Occipital lobe (tissue), 2 donors: ENCODE measurements around the gene PRKG1. TPM values are rescaled to one million over a fixed set of nuclear protein-coding genes. Genes with fewer than 3 reads are reported as not detected.
"Not testable (repeated sequence)": the region's sequence is repeated elsewhere in the genome, so short reads cannot be mapped to it uniquely, and the experiment has no call there.

Source experiments
- DNase-seq: peaks from one replicate; lab custom pipeline; 2025; lab: John Stamatoyannopoulos, UW
- total RNA-seq: library from RNA; depleted of rRNA; stranded (reverse); fragments of >200 nt; gene quantifications from one replicate; pipeline ENCODE4 v1.2.3, GENCODE V29; 2014

Gene PRKG1
- total RNA-seq, 1 donor from 2014 or later: 24.2 TPM

DNA sequence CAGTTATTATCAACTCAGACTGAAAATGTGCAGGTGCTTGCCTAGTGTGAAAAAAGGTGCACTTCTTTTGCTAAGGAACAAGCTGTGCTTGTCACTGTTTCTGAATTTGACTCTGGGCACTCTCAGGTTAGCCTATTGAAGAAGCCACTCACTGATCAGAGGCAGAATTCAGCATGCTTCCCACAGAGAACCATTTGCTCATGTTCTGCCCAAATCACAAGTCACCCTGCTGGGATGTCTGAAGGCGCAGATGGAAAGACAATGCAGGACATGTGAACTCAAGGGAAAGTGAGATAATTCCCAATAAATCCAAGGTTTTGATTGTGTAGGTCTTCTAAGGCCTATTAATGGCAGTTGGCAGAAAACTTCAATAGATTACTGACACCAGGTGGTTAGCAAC is 672.9 kb downstream of the PRKG1 start:
- no peak for DNase-seq

DNA sequence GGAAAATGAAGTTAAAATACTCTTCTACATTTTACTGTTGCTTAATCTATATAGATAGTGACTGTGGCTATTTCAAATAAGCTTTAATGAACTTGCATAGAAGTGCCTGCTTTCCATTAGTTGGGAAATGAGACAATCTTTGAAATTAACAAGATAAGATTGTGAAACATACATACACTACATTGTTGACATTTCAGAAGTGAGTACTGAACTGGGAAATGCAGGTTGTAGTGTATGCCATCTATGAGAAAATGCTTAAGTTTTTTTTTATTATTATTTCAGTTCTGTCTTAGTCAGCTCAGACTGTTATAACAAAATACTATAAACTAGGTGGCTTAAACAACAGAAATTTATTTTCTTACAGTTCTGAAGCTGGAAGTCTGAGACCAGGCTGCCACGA is 674.7 kb downstream of the PRKG1 start:
- DNase-seq: no peak

DNA sequence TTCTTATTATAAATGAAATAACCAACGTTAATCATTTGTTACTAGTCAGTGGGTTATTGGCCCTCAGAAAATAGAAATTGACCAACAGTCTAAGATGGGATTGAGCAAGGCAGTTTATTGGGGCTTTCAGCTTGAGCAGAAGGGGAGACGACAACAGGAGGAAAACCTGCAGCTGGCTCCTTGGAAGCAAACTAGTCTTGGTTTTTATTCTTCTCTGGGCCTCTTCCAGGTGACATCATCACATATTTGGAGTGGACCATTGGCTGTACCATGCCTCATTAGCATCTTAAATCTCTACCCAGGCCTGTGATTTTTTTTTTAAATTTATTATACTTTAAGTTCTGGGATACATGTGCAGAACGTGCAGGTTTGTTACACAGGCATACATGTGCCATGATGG is 684.1 kb downstream of the PRKG1 start:
- DNase-seq: no peak

DNA sequence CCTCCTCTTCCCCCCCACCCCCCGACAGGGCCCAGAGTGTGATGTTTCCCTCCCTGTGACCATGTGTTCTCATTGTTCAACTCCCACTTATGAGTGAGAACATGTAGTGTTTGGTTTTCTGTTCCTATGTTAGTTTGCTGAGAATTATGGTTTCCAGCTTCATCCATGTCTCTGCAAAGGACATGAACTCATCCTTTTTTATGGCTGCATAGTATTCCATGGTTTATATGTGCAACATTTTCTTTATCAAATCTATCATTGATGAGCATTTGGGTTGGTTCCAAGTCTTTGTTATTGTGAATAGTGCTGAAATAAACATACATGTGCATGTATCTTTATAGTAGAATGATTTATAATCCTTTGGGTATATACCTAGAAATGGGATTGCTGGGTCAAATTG is 684.6 kb downstream of the PRKG1 start:
- DNase-seq: not testable (repeated sequence)

DNA sequence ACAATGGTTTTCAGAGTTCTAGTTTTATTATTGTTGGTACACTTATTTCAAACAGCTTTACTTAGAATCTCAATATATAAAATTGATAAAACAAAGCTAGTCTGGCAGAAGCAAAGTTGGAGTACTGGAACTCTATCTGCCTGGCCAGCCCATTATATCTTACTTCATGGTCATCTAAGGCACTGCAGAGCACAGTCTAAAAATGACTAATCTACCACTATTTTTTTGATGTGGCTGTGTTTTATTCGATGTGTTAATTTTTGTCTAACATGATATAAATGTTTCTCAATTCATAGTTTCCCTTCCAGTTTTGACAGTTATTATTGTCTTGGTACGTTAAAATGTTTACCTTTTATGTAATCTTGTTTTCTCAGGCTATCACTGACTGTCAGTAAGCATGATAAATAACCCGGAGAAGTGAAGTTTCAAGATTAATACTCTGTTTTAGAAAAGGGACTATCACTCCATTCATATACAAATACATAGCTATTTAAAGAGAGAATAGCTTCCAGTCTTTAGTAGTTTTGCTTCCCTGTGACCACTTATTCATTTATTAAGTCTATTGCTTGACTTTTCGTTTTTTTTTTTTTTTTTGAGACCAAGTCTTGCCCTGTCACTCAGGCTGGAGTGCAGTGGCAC is 685.7 kb downstream of the PRKG1 start:
- DNase-seq: no peak

DNA sequence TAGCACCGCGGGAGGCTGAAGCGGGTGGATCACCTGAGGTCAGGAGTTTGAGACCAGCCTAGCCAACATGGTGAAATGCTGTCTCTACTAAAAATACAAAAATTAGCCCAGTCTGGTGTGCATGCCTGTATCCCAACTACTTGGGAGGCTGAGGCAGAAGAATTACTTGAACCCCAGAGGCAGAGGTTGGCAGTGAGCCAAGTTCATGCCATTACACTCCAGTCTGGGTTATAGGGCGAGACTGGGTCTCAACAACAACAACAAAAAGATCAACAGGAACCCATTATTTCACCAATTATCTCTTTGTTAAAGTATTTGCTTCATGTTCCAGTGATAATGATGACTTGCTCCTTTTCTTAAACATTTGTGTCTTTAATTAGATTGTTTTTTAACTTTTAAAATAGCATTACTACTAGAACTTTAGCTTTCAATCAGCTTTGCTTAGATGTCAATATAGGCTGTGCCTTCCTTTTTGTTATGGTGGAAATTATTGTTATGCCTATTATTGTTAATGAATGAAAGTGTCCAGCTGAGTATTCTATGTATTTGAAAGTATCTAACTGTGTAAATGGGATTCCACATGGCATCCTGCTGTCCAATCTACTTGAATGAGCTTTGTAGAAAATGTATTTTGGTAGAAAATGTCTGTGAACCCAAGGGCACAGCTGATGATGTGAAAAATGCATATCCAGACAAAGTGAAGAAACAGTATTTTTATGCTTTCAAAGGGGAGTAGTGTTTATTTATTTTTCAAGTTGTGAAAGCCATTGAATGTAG is 686.8 kb downstream of the PRKG1 start:
- DNase-seq: no peak

DNA sequence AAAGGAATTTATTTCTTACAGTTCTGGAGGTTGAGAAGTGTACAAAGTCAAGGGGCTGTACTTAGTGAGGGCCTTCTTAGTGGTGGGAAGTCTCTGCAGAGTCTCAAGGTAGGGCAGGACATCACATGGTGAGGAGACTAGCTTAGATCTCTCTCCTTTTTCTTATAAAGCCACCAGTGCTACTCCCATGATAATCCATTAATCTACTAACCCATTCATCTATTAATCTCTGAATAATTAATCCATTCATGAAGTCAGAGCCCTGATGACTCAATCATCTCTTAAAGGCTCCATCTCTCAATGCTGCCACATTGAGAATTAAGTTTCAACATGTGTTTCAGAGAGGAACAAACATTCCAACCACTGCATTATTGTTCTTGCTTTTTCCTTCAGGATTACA is 689.5 kb downstream of the PRKG1 start:
- DNase-seq: no peak

DNA sequence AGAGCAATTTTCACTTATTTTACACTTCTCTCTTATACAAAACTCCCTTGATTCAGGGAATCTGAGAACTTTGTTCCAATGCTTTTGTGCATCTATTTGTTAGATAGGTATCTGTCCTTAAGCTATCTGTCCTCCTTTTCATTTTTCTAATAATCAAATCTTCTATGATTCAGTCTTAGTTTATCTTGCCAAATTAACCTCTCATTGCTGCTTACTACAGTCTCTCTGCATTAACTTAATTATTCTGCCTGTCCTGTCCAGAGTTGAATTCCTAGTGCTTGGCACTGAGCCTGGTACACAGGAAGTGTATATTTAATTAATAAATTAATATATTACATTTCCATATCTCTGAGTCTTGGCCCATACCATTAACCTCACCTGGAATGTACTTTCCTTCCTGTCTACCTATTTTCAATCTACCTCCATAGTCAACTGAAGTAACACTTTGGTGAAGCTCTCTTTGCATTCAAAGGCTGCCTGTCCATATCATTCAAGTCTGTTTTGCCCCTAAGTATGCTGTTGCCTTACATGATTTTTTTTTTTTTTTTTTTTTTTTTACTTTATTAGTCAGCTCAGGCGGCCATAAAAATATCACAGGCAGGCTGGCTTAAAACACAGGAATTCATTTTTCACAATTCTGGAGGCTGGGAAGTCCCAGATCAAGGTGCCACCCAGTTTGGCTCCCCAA is 691.1 kb downstream of the PRKG1 start:
- DNase-seq: no peak

DNA sequence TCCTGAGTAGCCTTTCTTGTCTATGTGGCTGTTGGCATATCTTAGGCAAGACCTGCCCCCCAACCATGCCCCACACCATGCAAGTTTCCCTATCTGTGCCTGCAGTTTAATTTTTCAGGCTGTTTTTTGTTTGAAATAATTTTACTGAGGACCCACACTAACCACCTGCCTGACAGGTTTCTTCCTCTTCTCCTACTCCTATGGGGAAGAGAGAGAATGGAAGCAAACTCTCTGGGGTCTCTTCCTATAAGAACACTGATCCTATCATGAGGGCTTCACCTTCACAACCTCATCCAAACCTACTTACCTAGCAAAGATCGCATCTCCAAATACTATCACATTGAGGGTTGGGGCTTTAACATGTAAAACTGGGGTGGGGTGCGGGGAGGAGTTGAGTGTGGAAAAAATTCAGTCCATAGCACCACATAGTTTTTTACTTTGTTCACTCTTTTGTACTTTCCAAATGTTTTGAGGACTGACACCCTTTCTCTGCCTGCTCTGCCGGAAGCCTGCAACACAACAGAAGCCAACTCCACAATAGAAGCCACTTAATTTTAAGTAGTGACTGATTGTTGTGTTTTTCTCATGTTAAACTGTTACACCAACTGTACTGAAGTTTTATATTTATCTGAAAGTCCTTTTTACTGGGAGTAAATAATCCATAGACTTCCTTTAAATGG is 692.3 kb downstream of the PRKG1 start:
- DNase-seq: no peak

DNA sequence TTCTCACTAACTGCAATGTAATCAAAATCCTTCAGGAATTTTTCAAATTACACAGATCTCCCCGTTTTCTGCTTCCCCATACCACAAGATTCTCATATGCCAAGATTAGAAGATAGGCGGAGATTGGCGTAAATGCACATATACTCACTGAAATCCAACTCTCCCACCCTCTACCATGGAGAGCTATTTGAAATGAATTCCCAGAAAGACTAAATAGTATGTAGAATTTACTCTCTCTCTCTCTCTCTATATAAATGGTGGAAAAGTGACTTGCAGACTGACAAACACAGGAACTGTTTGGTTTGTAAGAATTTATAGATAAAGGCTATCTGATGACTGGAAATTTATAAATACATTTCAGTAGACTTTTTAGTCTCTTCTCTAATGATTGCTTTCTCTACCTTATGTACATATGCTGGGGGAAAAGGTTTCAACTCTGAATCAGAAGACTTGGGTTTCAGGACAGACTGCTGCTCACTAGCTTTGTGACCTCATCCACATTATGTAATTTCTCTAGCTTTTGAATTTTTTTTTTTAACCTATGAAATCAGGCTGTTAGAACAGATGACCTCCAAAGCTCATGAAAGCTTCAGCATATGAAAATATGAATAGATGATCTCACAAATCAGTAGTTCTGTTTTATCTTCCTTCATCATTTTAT is 692.9 kb downstream of the PRKG1 start:
- no peak for DNase-seq

DNA sequence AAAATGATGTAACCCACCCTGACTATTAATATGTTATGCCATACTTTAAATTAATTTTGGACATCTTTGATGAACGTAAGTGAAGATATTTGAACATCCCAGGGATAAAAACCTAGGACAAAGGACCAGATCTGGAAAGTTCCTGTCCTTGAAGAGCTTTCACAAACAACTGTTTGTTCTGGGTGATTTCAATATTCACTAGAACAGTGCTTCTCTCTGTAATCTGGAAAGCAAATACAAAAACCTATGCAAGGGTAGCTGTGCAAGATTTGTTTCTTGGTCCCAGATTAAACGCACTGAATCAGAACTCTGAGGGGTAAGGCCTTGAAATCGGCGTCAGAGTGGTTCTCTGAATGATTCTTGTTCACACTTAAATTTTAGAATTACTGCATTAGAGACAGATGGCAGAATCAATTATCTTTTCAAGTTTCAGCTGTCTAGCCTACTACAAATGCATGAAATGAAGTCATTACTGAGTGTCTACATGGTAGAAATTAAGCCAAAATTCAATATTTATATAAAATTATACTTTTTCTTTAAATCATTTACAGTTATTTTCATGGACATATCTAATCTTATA is 694.7 kb downstream of the PRKG1 start:
- no peak for DNase-seq

DNA sequence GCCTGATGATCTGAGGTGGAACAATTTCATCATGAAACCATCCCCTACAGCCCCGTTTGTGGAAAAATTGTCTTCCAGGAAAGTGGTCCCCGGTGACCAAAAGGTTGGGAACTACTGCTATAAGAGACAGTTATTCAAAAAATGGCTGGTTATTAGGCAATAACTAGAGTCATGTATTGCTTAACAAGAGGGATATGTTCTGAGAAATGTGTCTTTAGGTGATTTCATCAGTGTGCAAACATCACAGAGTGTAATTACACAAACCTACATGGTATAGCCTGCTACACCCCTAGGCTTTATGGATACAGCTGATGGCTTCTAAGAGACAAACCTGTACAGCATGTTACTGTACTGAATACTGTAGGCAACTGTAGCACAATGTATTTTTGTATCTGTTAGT is 696.4 kb downstream of the PRKG1 start:
- DNase-seq: no peak

DNA sequence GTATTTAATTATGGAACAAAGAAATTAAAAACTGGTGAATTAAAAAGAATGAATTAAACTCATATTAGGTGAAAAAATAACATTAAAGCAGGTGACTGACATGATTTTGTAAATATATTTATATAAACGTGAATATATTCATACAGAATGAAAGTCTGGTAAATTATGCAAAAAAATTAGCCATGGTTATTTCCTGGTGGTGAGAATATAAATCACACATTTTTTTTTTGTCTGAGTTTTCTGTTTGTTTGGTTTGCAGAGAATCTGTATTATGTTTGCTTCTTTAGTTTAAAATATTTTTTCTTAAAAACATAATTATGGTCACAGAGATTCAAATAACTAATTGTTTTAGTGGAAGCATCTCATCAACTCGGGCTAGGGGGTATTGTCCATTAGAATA is 698.1 kb downstream of the PRKG1 start:
- no peak for DNase-seq

DNA sequence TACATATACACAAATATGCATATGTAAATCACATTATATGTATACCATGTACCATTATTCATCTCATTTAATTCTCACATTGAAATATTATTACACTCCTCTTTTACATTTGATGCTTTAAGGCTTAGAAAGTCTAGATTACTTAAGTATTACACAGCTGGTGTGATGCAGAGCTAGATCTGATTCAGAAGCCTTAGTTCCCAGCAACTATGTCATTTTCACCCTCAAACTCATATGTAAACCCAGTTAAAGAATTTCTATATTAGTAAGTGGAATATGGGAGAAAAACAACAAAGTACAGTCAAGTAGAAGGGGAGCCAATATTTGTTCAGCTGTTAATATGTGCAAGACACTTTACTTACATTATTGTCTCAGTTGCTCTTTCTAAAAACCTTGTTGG is 699.4 kb downstream of the PRKG1 start:
- DNase-seq: no peak

DNA sequence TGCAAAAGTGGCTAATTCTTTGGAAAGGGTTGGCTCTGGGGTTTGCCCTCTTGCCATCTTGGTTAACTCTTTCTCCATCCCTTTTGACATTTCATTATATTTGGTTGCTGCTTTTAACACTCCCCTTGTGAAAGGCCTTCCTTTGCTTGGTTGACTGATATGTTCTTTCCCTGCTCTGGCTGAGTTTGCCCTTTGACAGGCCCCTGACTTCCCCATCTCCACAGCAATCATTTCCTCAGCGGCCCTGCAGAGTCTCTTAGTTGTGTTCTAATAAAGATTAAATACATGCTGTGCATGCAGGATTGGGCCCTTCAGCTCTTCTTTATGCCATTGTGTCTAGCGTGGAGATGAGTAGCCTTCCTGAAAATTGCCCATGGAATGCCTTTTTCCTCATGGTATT is 709.7 kb downstream of the PRKG1 start:
- no peak for DNase-seq

DNA sequence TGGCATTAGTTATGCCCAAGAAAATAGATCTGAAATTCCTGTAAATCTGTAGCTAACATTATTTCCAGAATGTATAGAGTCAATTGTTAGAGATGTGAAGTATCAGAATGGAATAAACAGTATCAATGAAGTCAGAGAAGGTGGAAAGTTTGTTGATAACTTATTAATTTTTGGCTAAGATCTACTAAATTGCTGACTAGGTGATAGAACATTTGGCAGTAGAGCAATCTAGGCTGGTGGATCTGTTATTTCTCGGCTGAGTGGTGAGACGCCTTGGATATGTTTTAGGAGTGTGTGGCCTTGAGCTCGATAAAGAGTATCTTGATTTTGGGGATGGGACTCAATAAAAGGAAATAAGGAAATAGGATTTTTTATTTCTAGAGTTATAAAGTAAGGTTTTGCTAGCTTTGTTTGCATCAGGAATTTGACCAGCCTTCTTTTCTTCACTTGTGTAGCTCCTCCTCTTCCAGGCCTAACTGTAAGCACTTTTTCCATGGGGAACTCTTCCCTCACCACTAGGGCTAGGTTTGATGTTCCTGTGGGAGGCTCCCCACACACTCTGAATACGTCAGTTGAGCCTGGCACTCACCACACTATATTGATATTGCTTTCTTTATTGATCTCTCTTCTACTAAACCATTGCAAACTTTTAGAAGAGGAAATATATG is 711.9 kb downstream of the PRKG1 start:
- no peak for DNase-seq

DNA sequence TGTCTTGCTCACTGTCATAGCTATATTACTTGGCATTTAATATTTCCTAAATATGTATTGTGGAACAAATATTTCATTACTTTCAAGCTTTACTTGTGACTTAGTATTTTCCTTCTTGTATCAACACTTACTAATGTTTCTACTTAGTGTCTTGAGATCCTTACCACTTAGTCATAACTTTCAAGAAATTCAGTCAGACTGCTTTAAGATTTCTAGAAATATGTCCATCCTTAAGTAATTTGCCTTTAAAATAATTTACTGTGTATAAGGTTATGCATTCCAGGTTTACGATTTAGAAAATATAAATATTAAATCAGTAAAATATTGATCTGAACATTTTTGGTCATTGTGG is 712.4 kb downstream of the PRKG1 start:
- no peak for DNase-seq

DNA sequence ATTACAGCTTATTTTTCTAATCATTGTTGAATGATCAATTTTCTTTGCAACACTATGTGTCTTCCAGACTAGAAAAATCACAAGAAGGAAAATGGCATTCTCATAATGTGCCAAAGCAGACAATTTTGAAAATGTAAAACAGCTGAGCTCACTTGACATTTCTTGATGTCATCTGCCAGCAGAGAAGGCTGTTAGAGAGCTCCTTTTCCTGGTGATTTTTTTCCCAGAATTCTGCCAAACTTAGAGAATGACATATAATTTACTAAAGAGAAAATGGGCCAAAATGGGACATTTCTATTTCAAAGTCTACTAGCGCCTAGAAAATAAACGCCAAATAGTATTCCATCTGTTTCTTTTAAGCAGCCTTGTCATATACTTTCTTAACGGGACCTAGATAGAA is 714.0 kb downstream of the PRKG1 start:
- DNase-seq: no peak

DNA sequence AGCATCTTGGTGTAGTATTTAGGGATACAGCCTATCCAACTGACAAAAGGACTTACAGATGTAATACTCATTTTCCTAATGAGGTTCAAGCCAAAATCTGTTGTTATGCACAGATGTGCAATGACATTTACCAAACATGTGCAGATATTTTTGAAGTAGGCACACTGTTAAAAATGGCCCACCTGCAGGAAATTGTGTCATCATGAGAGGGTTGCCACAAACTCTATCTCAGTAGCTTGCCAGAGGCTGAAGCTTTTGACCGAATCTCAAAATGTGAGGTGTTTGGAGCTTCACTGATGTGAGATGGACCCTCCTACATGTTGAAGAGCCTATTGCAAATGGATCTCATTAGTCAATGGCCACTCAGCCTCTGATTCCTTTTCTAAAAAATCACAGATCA is 714.8 kb downstream of the PRKG1 start:
- DNase-seq: no peak

DNA sequence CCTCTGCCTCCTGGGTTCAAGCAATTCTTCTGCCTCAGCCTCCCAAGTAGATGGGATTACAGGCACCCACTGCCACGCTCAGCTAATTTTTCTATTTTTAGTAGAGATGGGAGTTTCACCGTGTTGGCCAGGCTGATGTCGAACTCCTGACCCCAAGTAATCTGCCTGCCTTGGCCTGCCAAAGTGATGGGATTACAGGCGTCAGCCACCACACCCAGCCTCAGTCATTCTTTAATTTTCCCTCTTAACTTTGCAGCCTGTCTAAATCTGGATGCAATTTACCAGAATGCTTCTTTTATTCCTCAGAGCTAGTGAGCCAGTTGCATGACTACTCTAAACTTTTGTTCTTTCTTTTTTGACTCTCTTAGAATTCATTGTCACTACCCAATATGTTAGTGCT is 715.6 kb downstream of the PRKG1 start:
- no peak for DNase-seq

DNA sequence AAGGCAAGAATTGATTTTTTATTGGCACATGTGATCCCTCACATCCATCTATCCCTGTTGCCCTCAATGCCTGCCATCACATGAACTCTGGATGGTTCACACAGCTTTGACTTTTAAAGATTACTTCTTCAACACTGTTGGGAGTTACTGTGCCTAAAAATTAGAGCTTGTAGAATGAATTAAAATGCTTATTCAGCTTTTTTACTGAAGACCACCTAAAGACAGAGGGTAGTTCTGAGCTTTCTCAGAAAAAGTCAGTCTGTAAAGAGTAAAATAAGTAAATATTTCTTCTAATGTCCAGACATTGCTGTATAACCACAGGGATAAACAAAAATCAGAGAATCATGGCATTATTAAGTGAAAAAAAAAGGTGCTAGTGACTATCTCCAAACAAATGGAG is 718.4 kb downstream of the PRKG1 start:
- DNase-seq: no peak
